ENCODE results near the gene NREP. TPM values are rescaled to one million over a fixed set of nuclear protein-coding genes. Genes with fewer than 3 reads are reported as not detected.

The NREP gene
- total RNA-seq, 1 experiment from 2014 or later, result 163 TPM

- Histone ChIP-seq H2BK12ac (ENCODE audit: insufficient read length, low read depth, low read length) (no peak overlapping the region), H4K5ac (ENCODE audit: insufficient read length, low read depth, low read length) (no peak overlapping the region), H3K4me1 (ENCODE audit: insufficient read depth, low read length) (peaks cover 2% of the 10 kb centered on the region; the same call in 1 of the 2 replicates), H2BK20ac (ENCODE audit: low read depth, low read length, poor library complexity, severe bottlenecking) (no peak overlapping the region), H3K4ac (ENCODE audit: low read depth, low read length) (no peak overlapping the region), H3K79me2 (ENCODE audit: insufficient read depth, low read length) (no peaks in the 10 kb centered on the region), H2AK5ac (ENCODE audit: insufficient read length, low read length) (no peak overlapping the region), H3K23me2 (ENCODE audit: insufficient read length, low read depth, low read length, poor library complexity, severe bottlenecking) (no peaks in the 10 kb centered on the region), H2BK15ac (ENCODE audit: low read depth, low read length) (no peak overlapping the region), H4K8ac (replicated peaks; ENCODE audit: insufficient read length, low read depth, low read length) (no peak overlapping the region), H2BK120ac (ENCODE audit: low read depth, low read length, poor library complexity, severe bottlenecking) (no peak overlapping the region), H2AFZ (ENCODE audit: low read length) (no peak overlapping the region), H3K14ac (ENCODE audit: insufficient read depth, low read length) (no peak overlapping the region), H4K91ac (ENCODE audit: insufficient read length, low read depth, low read length) (no peak overlapping the region), H3K23ac (ENCODE audit: insufficient read length, low read depth, low read length) (no peak overlapping the region), H3K18ac (ENCODE audit: insufficient read length, low read depth, low read length) (no peak overlapping the region), H3K4me2 (ENCODE audit: insufficient read depth, insufficient read length, low read length) (no peak overlapping the region), H3K27me3 (ENCODE audit: insufficient read depth, low read length) (no peaks in the 10 kb centered on the region), H3K9ac (ENCODE audit: extremely low read depth, insufficient read length, low read length) (no peak overlapping the region), H3K56ac (ENCODE audit: insufficient read length, low read depth, low read length) (no peak overlapping the region), H3K9me3 (ENCODE audit: control insufficient read depth, low read depth, low read length) (no peaks in the 10 kb centered on the region), H3K79me1 (ENCODE audit: insufficient read depth, low read depth, low read length, poor library complexity, severe bottlenecking) (no peaks in the 10 kb centered on the region), H2BK5ac (ENCODE audit: insufficient read length, low read length) (no peak overlapping the region), H3T11ph (ENCODE audit: low read length) (no peak overlapping the region), H4K20me1 (ENCODE audit: control insufficient read depth, insufficient read depth, insufficient read length) (no peaks in the 10 kb centered on the region), H3K27ac (ENCODE audit: insufficient read length, low read depth, low read length) (no peak overlapping the region)
- no peaks in the 10 kb centered on the region; a peak in 1 of 5 replicates for H3K9me3 Mint-ChIP-seq
- H3K4me1 Mint-ChIP-seq, result peaks cover 11 to 12% of the 10 kb centered on the region in 2 experiments
- WGBS (ENCODE audit: extremely low coverage, insufficient read length, low lambda C conversion rate), result no CpG with 5 or more reads among the region's 6 CpGs
- no peak for TF ChIP-seq CTCF (conservative IDR thresholded peaks at IDR 0.05)
- no peaks in the 10 kb centered on the region for H3K36me3 Mint-ChIP-seq (ENCODE audit: insufficient read depth in 1 of 3, low read depth in 3 of 3)
- peak overlapping the region in 1 of 3 experiments; percentile 46; a peak in 3 of 7 replicates for H3K27ac Mint-ChIP-seq
- no peak overlapping the region for H3K4me3 Mint-ChIP-seq
- H3K27me3 Mint-ChIP-seq (ENCODE audit: low read depth), result no peaks in the 10 kb centered on the region
- DNase-seq, result no peak
Observed at GRCh38 chr5:111680737-111681413, 76.1 kb downstream of the NREP start.
